HepG2 (cell line): Measurements from ENCODE around the gene METRNL. TPM values are rescaled to one million over a fixed set of nuclear protein-coding genes. Genes with fewer than 3 reads are reported as not detected.

Experiments
- ATF6 ChIP-seq: sonication (generic); formaldehyde crosslinking; conservative IDR thresholded peaks from 2 replicates; pipeline ENCODE4 v1.4.0; 2020; ENCODE audit warnings: missing genetic modification reagents
- CAMTA2 ChIP-seq: sonication (generic); formaldehyde crosslinking; IDR thresholded peaks from 2 replicates; pipeline ENCODE4 v1.4.0; 2020; ENCODE audit warnings: mild to moderate bottlenecking, missing genetic modification reagents, borderline replicate concordance
- EHMT2 ChIP-seq: fragments of 200-600 bp; sonication (generic); IDR thresholded peaks from 2 replicates; pipeline ENCODE4 v1.7.0; 2017; ENCODE audit warnings: antibody characterized with exemption, low read depth, low read length, borderline replicate concordance
- FLYWCH1 ChIP-seq: sonication (generic); formaldehyde crosslinking; IDR thresholded peaks from 2 replicates; pipeline ENCODE4 v1.8.1; 2023; ENCODE audit warnings: mild to moderate bottlenecking, missing genetic modification reagents
- NCOR1 ChIP-seq: fragments of 200-600 bp; sonication (generic); IDR thresholded peaks from 2 replicates; pipeline ENCODE4 v1.7.0; 2017; ENCODE audit warnings: antibody characterized with exemption, low read length, borderline replicate concordance
- SP140L ChIP-seq: sonication (generic); formaldehyde crosslinking; IDR thresholded peaks from 2 replicates; pipeline ENCODE4 v1.4.0; 2020; ENCODE audit warnings: missing genetic modification reagents, borderline replicate concordance
- ZNF180 ChIP-seq: sonication (generic); formaldehyde crosslinking; IDR thresholded peaks from 2 replicates; pipeline ENCODE4 v1.4.0; 2020; ENCODE audit warnings: low read depth, missing genetic modification reagents, borderline replicate concordance
- ZNF331 ChIP-seq: sonication (generic); formaldehyde crosslinking; IDR thresholded peaks from 2 replicates; pipeline ENCODE4 v1.4.0; 2020; ENCODE audit warnings: missing genetic modification reagents
- ZNF350 ChIP-seq: sonication (generic); formaldehyde crosslinking; IDR thresholded peaks from 2 replicates; pipeline ENCODE4 v1.4.0; 2020; ENCODE audit warnings: mild to moderate bottlenecking, low read depth, missing genetic modification reagents, borderline replicate concordance
- ZNF772 ChIP-seq: sonication (generic); formaldehyde crosslinking; IDR thresholded peaks from 2 replicates; pipeline ENCODE4 v1.5.0; 2020; ENCODE audit warnings: mild to moderate bottlenecking, missing genetic modification reagents
- polyA plus RNA-seq, 8 experiments: library from polyadenylated mRNA; depleted of rRNA in 3 of 8; stranded (reverse) in 7 of 8; unstranded in 1 of 8; fragments of >200 nt; fragmentation: Illumina TruSeq in 4 of 8; extraction: Trizol in 4 of 8; gene quantifications; 2 replicates each; pipeline versions ENCODE4 v1.2.1 to v1.2.3, GENCODE V29; 2011 to 2016; ENCODE audit warnings: low read depth in 4 of 8, missing spikeins in 1 of 8, mixed read lengths in 1 of 8; ENCODE audit not compliant: insufficient read depth in 1 of 8
- total RNA-seq, 5 experiments: library from RNA; depleted of rRNA; stranded (reverse); fragments of >200 nt; fragmentation: Illumina TruSeq; extraction: Trizol; gene quantifications; 2 replicates each; pipeline ENCODE4 v1.2.3, GENCODE V29; 2016; ENCODE audit warnings: low read depth in 1 of 5
- TF ChIP-seq, protein P1 (sequence below): sonication (generic); formaldehyde crosslinking; IDR thresholded peaks from 2 replicates; pipeline ENCODE4 v1.5.1; 2020; ENCODE audit warnings: mild to moderate bottlenecking, missing genetic modification reagents, borderline replicate concordance
- TF ChIP-seq, protein P2 (sequence below): sonication (generic); formaldehyde crosslinking; IDR thresholded peaks from 2 replicates; pipeline ENCODE4 v1.8.1; 2022; ENCODE audit warnings: low read depth, mild to moderate bottlenecking, missing genetic modification reagents
- TF ChIP-seq, protein P3 (sequence below), 2 experiments: fragments of 450-650 bp in 1 of 2; sonication (generic) in 1 of 2; formaldehyde crosslinking; IDR thresholded peaks; 2 replicates each; pipeline versions ENCODE4 v1.5.0 to v1.8.0; 2020 to 2022; ENCODE audit warnings: mild to moderate bottlenecking in 1 of 2, missing genetic modification reagents in 1 of 2

METRNL gene
- total and polyA plus RNA-seq, 2 of the 13 experiments (the other 11 are each of a cell fraction or from before 2014, with no cell fraction given): 0.66 to 0.84 TPM

DNA sequence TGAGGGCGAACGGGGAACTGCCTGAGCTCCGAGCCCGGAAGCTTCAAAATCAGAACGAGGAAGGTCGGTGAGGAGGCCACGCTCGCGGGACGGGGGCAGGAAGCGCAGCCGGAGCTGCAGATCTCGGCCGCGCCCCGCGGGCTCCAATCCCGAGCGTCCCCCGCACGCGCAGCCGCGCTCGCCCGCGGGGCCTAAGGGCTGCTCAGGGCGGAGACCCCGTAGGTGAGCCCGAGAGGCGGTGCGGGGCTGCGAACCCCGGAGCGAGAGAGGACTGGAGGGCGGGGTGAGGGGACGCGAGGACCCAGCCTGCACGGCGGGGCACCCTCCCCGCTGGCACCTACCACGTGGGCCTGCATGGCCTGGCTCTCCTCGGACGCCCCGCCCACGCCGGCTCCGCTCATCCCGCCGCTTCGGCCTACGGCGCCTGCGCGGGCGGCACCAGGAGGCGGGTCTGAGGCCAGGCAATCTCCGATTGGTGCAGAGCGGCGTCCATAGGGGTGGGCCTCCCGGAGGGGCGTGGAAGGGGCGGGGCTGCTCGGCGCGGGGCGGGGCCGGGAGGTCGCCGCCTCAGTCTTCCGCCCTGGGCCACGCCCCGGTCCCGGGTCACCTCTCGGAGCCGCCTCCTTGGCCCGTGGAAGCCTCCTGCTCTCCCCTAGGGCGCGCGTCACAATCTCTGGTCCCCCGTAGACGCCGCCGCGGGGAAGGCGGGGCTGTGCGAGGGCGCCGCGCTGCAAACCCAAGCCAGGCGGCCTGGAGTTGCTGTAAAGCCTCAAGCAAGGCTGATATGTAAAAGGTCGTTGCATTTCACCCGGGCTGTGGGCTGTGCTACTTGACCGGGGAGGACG, 27.8 kb upstream of the METRNL start (continued):
- TF ChIP-seq, protein P1, sequence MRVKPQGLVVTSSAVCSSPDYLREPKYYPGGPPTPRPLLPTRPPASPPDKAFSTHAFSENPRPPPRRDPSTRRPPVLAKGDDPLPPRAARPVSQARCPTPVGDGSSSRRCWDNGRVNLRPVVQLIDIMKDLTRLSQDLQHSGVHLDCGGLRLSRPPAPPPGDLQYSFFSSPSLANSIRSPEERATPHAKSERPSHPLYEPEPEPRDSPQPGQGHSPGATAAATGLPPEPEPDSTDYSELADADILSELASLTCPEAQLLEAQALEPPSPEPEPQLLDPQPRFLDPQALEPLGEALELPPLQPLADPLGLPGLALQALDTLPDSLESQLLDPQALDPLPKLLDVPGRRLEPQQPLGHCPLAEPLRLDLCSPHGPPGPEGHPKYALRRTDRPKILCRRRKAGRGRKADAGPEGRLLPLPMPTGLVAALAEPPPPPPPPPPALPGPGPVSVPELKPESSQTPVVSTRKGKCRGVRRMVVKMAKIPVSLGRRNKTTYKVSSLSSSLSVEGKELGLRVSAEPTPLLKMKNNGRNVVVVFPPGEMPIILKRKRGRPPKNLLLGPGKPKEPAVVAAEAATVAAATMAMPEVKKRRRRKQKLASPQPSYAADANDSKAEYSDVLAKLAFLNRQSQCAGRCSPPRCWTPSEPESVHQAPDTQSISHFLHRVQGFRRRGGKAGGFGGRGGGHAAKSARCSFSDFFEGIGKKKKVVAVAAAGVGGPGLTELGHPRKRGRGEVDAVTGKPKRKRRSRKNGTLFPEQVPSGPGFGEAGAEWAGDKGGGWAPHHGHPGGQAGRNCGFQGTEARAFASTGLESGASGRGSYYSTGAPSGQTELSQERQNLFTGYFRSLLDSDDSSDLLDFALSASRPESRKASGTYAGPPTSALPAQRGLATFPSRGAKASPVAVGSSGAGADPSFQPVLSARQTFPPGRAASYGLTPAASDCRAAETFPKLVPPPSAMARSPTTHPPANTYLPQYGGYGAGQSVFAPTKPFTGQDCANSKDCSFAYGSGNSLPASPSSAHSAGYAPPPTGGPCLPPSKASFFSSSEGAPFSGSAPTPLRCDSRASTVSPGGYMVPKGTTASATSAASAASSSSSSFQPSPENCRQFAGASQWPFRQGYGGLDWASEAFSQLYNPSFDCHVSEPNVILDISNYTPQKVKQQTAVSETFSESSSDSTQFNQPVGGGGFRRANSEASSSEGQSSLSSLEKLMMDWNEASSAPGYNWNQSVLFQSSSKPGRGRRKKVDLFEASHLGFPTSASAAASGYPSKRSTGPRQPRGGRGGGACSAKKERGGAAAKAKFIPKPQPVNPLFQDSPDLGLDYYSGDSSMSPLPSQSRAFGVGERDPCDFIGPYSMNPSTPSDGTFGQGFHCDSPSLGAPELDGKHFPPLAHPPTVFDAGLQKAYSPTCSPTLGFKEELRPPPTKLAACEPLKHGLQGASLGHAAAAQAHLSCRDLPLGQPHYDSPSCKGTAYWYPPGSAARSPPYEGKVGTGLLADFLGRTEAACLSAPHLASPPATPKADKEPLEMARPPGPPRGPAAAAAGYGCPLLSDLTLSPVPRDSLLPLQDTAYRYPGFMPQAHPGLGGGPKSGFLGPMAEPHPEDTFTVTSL: no peak
- 0 out of 2 replicates have a peak, but pooled peaks have one; percentile 77 for TF ChIP-seq ATF6 (CRISPR knock-in tag)
- peak; percentile 97; the same call in 1 of the 2 replicates for TF ChIP-seq CAMTA2 (CRISPR knock-in tag)
- peak; percentile 55; the same call in 1 of the 2 replicates for TF ChIP-seq SP140L (CRISPR knock-in tag)
- no peak for TF ChIP-seq ZNF180 (CRISPR knock-in tag)
- TF ChIP-seq, protein P2, sequence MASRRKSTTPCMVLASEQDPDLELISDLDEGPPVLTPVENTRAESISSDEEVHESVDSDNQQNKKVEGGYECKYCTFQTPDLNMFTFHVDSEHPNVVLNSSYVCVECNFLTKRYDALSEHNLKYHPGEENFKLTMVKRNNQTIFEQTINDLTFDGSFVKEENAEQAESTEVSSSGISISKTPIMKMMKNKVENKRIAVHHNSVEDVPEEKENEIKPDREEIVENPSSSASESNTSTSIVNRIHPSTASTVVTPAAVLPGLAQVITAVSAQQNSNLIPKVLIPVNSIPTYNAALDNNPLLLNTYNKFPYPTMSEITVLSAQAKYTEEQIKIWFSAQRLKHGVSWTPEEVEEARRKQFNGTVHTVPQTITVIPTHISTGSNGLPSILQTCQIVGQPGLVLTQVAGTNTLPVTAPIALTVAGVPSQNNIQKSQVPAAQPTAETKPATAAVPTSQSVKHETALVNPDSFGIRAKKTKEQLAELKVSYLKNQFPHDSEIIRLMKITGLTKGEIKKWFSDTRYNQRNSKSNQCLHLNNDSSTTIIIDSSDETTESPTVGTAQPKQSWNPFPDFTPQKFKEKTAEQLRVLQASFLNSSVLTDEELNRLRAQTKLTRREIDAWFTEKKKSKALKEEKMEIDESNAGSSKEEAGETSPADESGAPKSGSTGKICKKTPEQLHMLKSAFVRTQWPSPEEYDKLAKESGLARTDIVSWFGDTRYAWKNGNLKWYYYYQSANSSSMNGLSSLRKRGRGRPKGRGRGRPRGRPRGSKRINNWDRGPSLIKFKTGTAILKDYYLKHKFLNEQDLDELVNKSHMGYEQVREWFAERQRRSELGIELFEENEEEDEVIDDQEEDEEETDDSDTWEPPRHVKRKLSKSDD (CRISPR knock-in tag): no peak; the same call in 1 of the 2 replicates
- TF ChIP-seq ZNF331 (CRISPR knock-in tag): no peak; the same call in none of the 2 replicates
- peak; percentile 11; the same call in 1 of the 2 replicates for TF ChIP-seq NCOR1
- TF ChIP-seq, protein P3, sequence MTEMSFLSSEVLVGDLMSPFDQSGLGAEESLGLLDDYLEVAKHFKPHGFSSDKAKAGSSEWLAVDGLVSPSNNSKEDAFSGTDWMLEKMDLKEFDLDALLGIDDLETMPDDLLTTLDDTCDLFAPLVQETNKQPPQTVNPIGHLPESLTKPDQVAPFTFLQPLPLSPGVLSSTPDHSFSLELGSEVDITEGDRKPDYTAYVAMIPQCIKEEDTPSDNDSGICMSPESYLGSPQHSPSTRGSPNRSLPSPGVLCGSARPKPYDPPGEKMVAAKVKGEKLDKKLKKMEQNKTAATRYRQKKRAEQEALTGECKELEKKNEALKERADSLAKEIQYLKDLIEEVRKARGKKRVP (CRISPR knock-in tag; IDR thresholded peaks at IDR 0.05): peak in 1 of 2 experiments; percentile 51; a peak in 1 of 4 replicates
- TF ChIP-seq ZNF772 (CRISPR knock-in tag): peak; percentile 26; the same call in 1 of the 2 replicates
- no peak for TF ChIP-seq FLYWCH1
- no peak for TF ChIP-seq EHMT2
- TF ChIP-seq ZNF350 (CRISPR knock-in tag): 0 out of 2 replicates have a peak, but pooled peaks have one; percentile 57
